GM21447 (cell line): ENCODE data around the gene FBXO2.

Experiments
- ATAC-seq: cut with Tn5 transposase; IDR thresholded peaks from one replicate; pipeline ENCODE4 v1.9.1; 2021; ENCODE audit not compliant: unreplicated experiment

The FBXO2 gene

DNA sequence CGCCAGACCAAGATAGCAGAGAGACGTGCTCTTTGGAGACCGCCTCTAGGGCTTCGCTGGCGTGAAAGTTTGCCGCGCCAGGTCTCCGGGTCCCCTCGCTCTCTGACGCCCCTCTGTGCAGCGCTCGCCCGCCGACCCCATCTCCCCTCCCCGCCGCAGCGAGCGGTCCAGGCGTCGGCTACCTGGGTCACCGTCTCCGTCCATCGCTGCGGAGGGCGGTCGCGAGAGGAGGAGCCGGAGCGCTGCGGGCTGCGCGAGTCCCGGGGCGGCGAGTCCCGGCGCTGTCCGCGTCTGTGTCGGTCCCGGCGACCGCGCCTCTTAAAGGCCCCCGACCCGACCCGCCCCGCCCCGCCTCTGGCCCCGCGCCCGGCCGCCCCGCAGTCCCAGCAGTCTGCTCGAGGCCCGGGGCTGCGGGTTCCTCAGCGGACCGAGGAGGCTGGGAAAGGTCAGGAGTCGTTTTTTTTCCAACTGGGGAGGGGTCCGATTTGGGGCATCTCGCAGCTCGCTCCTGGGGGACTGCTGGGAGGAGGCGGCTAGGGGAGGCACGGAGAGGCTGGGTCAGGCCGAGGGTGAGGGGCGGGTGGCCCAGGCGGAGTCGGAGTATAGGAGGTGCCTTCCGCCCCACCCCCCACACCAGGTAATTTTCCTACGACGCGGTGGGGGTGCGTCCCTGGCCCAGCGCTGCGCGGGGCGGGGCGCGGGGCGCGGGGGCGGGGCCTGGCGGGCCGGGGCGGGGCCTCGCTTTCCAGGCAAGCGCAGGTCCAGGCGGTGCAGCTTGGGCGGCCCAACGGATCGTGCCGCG lies at the start of gene FBXO2, which contains the start of gene FBXO44:
Gene FBXO2, minus strand, starts transcription at position 293 of the 802 bp plus-strand sequence. Its CDS starts 89 bp downstream, at position 204.
Gene FBXO44, plus strand, starts transcription at position 741 of the 802 bp plus-strand sequence. CDS start 959 bp downstream, outside the sequence.
- ATAC-seq, result peak; percentile 61

DNA sequence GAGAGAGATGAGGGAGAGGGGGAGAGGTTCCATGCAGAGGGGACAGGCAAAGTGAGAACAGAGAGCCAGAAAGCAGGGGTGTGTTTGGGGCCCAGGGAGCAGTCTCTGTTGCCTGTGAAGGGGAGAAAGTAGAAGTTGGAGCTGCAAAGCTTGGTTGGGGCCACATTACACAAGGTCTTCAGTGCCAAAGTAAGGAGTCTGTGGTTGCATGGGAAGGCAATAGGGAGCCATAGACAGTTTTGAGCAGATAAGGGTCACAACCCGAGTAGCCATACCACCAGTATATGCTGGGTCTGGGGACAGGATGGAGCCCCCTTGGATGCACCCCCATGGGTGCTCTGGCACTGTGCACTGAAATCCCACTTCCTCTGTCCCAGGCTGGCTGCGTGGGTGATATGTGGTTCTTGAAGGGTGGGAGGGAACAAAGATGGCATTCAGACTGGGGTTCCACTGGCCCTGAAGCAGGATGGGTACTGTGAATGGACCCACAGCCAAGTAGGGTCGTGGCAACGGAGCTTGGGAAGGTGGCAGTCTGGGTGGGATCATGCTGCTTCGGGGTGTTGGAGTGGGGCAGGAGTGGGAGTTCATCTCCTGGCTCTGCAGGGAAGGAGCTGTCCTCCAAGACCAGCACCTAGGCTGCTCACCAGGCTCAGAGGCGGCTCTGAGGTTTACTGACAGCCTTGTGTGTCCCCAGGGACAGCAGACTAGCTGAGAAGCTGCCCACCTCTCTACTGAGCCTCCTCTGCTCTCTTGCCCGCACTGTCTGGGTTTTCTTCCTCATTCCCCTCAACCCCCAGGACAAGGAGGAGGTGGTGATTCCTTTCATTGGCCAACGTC lies 49.3 kb upstream of the FBXO2 start:
- ATAC-seq, result no peak

GRCh38 chr1:11701981-11702803 lies 48.0 kb upstream of the FBXO2 start:
- no peak for ATAC-seq

DNA sequence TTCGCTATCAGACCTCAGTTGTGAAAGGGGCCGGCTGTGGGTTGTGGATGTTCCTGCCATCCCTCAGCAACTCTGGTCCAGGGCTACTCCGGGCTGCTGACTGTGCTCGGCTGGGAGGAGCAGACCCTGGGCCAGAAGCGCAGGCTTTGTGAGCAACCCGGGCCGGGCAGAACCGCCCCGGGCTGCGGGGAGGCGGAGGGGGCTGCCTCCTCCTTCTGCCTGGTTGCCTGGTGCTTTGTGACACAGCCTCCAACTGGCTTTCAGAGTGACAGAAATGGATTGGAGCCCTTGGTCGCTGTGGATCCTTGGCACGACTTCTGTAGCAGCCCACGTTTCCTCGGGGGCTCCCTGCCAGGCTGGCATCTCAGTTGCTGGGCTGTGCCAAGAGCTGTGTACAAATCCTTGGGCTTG lies 47.3 kb upstream of the FBXO2 start:
- no peak for ATAC-seq

DNA sequence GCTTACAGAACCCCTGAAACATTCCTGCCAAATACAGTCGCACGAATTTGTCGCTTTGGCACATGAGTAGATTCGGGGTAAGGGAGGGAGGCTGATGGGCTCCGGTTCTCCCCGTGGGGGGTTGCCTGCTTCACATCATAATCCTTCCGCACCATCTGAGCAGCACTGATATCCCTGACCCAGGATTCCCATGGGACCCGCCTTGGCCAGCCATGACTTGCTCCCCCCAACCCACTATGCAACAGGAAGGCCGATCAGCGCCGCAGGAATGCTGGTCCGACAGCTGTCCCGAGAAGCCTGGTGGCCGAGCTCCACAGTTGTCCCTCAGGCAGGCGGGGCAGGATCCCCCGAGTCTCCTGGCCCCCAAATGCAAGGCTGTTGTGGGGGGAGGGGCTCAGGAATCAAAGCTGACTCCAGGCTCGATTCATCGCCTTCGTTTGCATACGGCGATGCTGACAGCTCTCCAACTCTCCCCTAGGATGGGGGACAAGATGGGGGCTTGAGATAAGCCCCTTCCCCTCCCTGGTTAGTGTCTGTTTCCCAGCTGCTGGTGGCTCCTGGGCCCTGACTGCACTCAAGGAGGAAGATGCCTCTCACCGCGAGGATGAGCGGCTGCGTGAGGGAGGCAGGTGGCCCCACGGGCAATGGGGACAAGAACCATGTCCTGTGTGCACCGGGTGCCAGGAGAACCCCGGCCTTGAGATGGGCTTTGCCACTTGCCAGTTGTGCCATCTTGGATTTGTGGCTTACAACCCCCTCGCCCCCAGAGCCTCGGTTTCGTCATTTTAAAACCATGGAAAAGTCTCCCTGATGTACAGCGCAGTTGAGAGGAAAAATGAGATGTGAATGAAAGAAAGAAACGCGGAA lies 46.6 kb upstream of the FBXO2 start:
- ATAC-seq, result no peak

GRCh38 chr1:11697893-11698210 lies 43.6 kb upstream of the FBXO2 start:
- ATAC-seq, result no peak

DNA sequence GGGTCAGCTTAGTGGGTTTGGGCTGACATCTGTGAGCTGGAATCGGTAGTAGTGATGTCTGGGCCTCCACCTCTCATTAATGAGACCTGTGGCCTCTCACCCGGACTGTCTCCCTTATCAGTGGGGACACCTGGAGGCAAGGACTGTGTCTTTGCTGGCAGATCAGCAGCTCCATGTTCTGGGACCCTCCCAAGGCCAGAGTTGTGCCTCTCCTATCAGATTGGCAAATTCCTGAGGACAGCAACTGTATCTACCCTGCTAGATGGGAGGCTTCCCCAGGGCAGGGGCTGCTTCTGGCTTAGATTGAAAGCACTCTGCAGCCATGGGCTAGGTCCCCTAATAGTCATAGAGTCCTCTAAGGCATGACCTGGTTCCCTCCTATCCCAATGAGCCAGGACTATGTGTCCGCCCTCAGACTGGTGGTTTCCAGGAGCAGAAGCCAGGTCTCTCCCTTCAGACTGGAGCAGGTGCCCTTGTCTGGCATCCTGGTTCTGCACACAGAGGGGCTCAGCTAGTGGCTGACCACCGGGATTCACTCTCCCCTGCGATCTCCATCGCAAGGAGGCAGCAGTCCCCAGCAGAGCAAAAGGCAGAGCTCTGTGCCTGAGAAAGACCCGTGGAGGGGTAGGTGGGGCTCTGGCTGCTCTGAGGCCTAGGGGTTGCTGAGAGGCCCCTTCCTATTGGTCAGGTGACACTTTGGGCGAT lies 43.1 kb upstream of the FBXO2 start:
- no peak for ATAC-seq

DNA sequence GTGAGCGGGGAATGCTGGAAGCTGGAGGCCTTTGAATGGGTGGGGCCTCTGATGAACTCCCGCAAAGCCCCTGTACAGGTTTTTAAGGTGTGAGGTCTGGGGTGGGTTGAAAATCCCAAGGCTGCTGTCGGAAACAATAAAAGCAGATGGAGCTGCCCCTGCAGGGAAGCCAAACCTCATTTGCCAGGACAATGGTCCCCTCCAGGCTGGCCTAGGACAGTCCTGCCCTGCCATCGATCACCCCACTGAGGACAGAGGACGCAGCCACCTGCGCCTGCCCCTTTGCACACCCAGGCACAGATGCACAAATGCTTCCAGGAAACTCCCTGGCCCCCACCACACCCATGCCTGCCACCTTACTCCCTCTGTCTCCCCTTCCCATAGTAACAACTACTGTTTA lies 41.6 kb upstream of the FBXO2 start:
- no peak for ATAC-seq

- ATAC-seq, result no peak
Observed at GRCh38 chr1:11693917-11694316, 39.7 kb upstream of the FBXO2 start.

DNA sequence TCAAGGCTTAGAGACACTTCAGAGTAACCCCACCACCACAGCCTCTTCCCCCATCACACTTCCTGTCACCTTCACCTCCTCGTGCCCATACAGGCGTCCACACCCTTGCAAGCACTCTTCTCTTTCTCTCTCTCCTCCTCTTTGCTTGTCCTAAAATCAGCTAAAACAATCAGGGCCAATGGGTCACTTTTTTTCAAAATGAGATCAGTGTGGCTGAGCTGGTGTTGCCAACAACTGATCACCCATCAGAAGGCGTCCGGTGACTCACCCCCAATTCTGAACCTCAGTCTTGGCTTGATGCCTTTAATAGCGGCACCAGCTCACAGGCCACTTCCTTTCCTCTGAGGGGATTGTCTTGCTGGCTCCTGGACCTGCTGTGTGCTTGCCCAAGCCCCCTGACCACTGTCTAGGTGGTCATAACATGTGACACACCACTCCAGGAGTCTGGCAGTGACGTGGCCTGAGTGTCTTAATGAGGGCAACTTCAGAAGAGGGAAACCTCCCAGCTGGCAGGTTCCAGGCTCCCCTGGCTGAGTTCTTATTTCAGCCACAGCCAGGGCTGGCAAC lies 38.9 kb upstream of the FBXO2 start:
- no peak for ATAC-seq

DNA sequence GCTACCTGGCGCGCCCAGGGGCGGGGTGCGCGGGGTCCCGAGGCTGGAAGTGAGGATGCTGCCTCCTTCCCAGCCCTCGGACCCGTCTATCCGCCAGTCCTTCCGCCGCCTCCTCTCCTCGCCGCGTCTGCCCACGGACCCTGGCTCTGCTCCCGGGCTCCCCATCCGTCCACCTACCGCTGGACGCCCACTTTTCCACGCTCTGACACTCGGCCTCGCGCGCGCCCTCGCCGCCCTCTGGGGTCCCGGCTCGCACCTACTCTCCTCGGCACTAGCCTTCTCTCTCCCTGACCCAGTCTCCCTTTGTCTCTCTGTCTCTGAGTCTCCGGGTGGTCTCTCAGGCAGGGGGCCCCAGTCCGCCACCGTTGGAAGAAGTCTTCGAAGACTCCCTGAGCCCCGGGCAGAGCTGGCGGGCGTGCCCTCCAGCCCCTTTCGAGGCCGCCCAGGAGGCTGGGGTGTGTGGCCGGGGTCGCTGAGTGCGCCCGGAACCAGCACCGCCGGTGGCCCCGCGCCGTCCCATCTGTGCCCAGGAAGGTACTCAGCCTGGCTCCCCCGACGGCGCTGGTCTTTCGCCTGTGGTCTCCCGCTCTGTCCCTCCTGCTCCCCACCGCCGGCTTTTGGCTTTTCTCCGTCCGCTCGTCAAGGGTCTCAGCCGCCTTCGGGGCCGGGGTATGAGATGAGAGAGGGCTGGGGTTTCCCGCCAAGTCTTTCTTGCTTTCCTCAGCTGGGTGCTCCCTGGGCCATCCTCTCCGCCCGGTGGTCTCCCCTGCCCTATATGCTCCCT lies 37.9 kb upstream of the FBXO2 start:
- no peak for ATAC-seq

- no peak for ATAC-seq
Observed at GRCh38 chr1:11691302-11691914, 37.2 kb upstream of the FBXO2 start, which contains the start of gene DRAXIN. TSS of gene DRAXIN (plus strand) at chr1:11691710. CDS start at chr1:11706259, 14,549 bp downstream.

DNA sequence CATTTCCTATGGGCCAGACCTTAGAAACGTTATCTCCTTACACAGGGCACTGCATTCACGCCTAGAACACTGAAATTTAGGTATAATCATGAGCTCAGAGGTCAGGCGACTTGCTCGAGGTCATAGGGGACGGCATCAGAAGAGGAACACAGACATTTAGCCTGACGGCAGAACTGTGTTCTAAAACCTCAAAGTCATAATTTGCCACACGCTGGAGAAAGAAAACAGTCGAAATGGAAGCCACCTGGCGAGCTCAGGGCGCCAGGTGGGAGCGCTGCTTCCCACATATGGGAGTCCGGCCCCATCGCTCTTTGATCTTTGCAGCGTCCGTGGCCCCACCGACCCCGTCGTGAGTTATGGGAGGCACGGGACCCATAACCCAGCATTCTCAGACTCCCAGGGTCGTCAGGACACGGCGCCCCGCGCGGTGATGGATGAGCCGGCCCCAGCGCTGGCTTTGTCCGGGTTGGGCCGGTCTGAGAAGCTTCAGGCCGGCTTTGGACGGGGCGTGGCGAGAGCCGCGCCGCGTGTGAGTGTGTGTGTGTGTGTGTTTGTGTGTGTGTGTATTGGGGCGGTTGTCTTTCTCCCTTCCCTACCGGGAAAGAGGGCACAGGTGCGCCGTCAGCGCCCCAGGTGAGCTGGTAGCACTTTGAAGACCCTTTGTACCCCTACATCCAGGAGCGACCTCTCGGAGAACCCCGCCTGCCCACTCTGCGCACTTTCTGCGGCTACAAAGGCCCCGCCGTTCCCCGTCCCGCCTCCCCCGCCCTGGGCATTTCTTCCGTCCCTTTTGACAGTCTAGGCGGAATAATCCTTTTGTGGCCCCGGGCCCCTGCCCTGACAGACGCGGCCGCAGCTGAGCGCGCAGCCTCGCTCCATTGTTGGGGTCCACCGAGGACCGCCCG lies 36.4 kb upstream of the FBXO2 start:
- no peak for ATAC-seq

- ATAC-seq, result no peak
Observed at GRCh38 chr1:11688506-11688905, 34.3 kb upstream of the FBXO2 start.

- ATAC-seq, result no peak
Observed at GRCh38 chr1:11685210-11685752, 31.1 kb upstream of the FBXO2 start.

- ATAC-seq, result no peak
Observed at GRCh38 chr1:11684070-11684469, 29.8 kb upstream of the FBXO2 start.

DNA sequence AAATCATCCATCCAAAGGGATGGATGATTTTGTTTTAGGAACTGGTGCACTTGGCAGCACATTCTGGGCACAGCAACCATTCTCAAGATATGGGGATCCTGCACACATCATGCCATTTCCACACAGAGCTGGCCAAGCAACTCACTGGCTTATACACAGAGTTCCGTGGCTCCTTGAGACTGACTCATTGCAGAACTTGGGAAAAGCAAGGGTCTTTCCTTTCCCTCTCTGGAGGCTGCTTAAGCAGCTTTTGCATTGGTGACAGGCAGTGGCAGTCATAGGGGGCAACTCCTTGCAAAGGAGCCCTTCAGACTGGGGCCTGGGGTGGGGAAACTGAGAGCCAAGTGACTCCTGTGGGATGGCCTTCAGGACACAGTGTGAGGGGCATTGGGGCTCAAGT lies 28.6 kb upstream of the FBXO2 start:
- no peak for ATAC-seq
